HG03565 (cell line): ENCODE data around the gene BBOX1.
"Not testable (repeated sequence)": the region's sequence is repeated elsewhere in the genome, so short reads cannot be mapped to it uniquely, and the experiment has no call there.

Experiments used
- ATAC-seq: cut with Tn5 transposase; IDR thresholded peaks from one replicate; pipeline ENCODE4 v1.9.1; 2021; ENCODE audit warnings: mild to moderate bottlenecking, moderate library complexity; ENCODE audit not compliant: unreplicated experiment

BBOX1 gene

GRCh38 chr11:27040302-27041115, at the start of gene BBOX1:
Gene BBOX1, plus strand, starts transcription at chr11:27040815. Its CDS starts 14,616 bp downstream, at chr11:27055431.
- no peak for ATAC-seq

GRCh38 chr11:26992031-26992541, 48.5 kb upstream of the BBOX1 start:
- ATAC-seq: no peak

GRCh38 chr11:26993965-26994457, 46.6 kb upstream of the BBOX1 start, which contains the start of gene FIBIN:
Gene FIBIN, plus strand, starts transcription at chr11:26994112. Its CDS starts 415 bp downstream, at chr11:26994527.
- ATAC-seq: no peak

GRCh38 chr11:26994631-26995095, 46.0 kb upstream of the BBOX1 start:
- ATAC-seq: no peak

GRCh38 chr11:26995701-26996460, 44.7 kb upstream of the BBOX1 start:
- no peak for ATAC-seq

- no peak for ATAC-seq
Observed at GRCh38 chr11:26997378-26997777, 43.2 kb upstream of the BBOX1 start.

GRCh38 chr11:27001136-27001730, 39.4 kb upstream of the BBOX1 start:
- ATAC-seq: not testable (repeated sequence)

- ATAC-seq: no peak
Observed at GRCh38 chr11:27002431-27002830, 38.2 kb upstream of the BBOX1 start.

GRCh38 chr11:27002838-27003237, 37.8 kb upstream of the BBOX1 start:
- no peak for ATAC-seq

GRCh38 chr11:27004103-27004502, 36.5 kb upstream of the BBOX1 start:
- ATAC-seq: no peak

- ATAC-seq: no peak
Observed at GRCh38 chr11:27008811-27009535, 31.6 kb upstream of the BBOX1 start.

- no peak for ATAC-seq
Observed at GRCh38 chr11:27011560-27012233, 28.9 kb upstream of the BBOX1 start.

- ATAC-seq: no peak
Observed at GRCh38 chr11:27012234-27012921, 28.2 kb upstream of the BBOX1 start.

GRCh38 chr11:27013781-27014361, 26.7 kb upstream of the BBOX1 start:
- ATAC-seq: no peak

GRCh38 chr11:27018902-27019529, 21.6 kb upstream of the BBOX1 start:
- ATAC-seq: no peak

GRCh38 chr11:27020751-27021150, 19.9 kb upstream of the BBOX1 start:
- ATAC-seq: no peak

GRCh38 chr11:27022659-27023251, 17.9 kb upstream of the BBOX1 start:
- no peak for ATAC-seq

- ATAC-seq: no peak
Observed at GRCh38 chr11:27024865-27025264, 15.8 kb upstream of the BBOX1 start.
